IMR-90 (cell line): ENCODE data around the gene TTC31. TPM values are rescaled to one million over a fixed set of nuclear protein-coding genes. Genes with fewer than 3 reads are reported as not detected.
A peak's percentile ranks its signal among the peaks of the same experiment; 100 is the strongest.

Experiments used
- ATAC-seq: fragments of 200-7000 bp; cut with Tn5 transposase; 2 replicates; pipeline ENCODE4 v1.9.1; 2020; ENCODE audit warnings: low read depth, mild to moderate bottlenecking, moderate library complexity
- BruUV-seq: library from RNA; stranded (reverse); fragments of 400-500 nt; replicated peaks from 2 replicates; lab custom pipeline; 2021; lab: Mats Ljungman, UMichigan
- CTCF ChIA-PET: fragments of 300-600 bp; formaldehyde crosslinking; extraction: SDS; loops from one replicate; lab custom pipeline; 2021; ENCODE audit warnings: antibody characterized with exemption; lab: Yijun Ruan, JAX
- POLR2A ChIA-PET: fragments of 300-600 bp; sonication (Branson Sonifier 250); formaldehyde crosslinking; loops from one replicate; lab custom pipeline; 2022; ENCODE audit warnings: antibody characterized with exemption; ENCODE audit not compliant: unreplicated experiment; lab: Charles Lee
- DNase-seq: peaks from one replicate; pipeline ENCODE4 v3.0.0; 2013
- H2AFZ ChIP-seq: replicated peaks from 2 replicates; pipeline ENCODE3; 2013; ENCODE audit warnings: low read length, mild to moderate bottlenecking; ENCODE audit not compliant: poor library complexity
- H2AK5ac ChIP-seq: 2 replicates; pipeline ENCODE4 v1.6.1; 2013; ENCODE audit warnings: low read depth, low read length, inconsistent platforms
- H2AK9ac ChIP-seq: replicated peaks from 2 replicates; pipeline ENCODE3; 2013; ENCODE audit warnings: mild to moderate bottlenecking, low read depth, low read length, moderate library complexity; ENCODE audit not compliant: poor library complexity
- H2BK120ac ChIP-seq: 2 replicates; pipeline ENCODE4 v1.6.1; 2013; ENCODE audit warnings: low read depth, low read length, inconsistent platforms
- H2BK15ac ChIP-seq: 3 replicates; pipeline ENCODE4 v1.6.1; 2013; ENCODE audit warnings: low read depth, low read length, inconsistent platforms
- H2BK20ac ChIP-seq: 2 replicates; pipeline ENCODE4 v1.6.1; 2013; ENCODE audit warnings: low read depth, mild to moderate bottlenecking, inconsistent platforms, low read length, moderate library complexity
- H2BK5ac ChIP-seq: 2 replicates; pipeline ENCODE4 v1.6.1; 2013; ENCODE audit warnings: mild to moderate bottlenecking, low read depth, low read length, inconsistent platforms; ENCODE audit not compliant: poor library complexity, severe bottlenecking
- H3K14ac ChIP-seq: replicated peaks from 2 replicates; pipeline ENCODE4 v1.6.1; 2013; ENCODE audit warnings: low read depth, low read length, inconsistent platforms
- H3K18ac ChIP-seq: 2 replicates; pipeline ENCODE4 v1.6.1; 2013; ENCODE audit warnings: low read depth, low read length, control low read depth
- H3K23ac ChIP-seq: 2 replicates; pipeline ENCODE4 v1.6.1; 2013; ENCODE audit warnings: low read depth, low read length, inconsistent platforms
- H3K27ac ChIP-seq: 2 replicates; pipeline ENCODE4 v1.5.1; 2013; ENCODE audit warnings: mild to moderate bottlenecking, control low read depth, low read length; ENCODE audit not compliant: insufficient read depth
- H3K27me3 ChIP-seq: 2 replicates; pipeline ENCODE4 v1.6.1; 2013; ENCODE audit warnings: low read length; ENCODE audit not compliant: control insufficient read depth, insufficient read depth
- H3K36me3 ChIP-seq: 2 replicates; pipeline ENCODE4 v1.6.1; 2013; ENCODE audit warnings: low read length, mixed read lengths; ENCODE audit not compliant: control insufficient read depth, insufficient read depth
- H3K4ac ChIP-seq: 2 replicates; pipeline ENCODE4 v1.6.1; 2013; ENCODE audit warnings: low read depth, low read length, inconsistent platforms
- H3K4me1 ChIP-seq: 2 replicates; pipeline ENCODE4 v1.6.1; 2013; ENCODE audit warnings: low read length, mixed read lengths; ENCODE audit not compliant: control insufficient read depth, insufficient read depth
- H3K4me2 ChIP-seq: 2 replicates; pipeline ENCODE4 v1.6.1; 2013; ENCODE audit warnings: low read depth, mild to moderate bottlenecking, control low read depth, low read length, moderate library complexity
- H3K4me3 ChIP-seq: 2 replicates; pipeline ENCODE4 v1.5.1; 2013; ENCODE audit warnings: low read depth, mild to moderate bottlenecking, control low read depth, low read length, moderate library complexity; ENCODE audit not compliant: insufficient read depth
- H3K56ac ChIP-seq: 2 replicates; pipeline ENCODE4 v1.6.1; 2013; ENCODE audit warnings: low read length, inconsistent platforms; ENCODE audit not compliant: insufficient read depth; ENCODE audit errors: extremely low read depth
- H3K79me1 ChIP-seq, 2 experiments: 2 replicates each; pipeline ENCODE4 v1.6.1; 2013; ENCODE audit warnings: low read length in 2 of 2, inconsistent platforms in 1 of 2, low read depth in 1 of 2
- H3K9ac ChIP-seq: 2 replicates; pipeline ENCODE4 v1.6.1; 2013; ENCODE audit warnings: low read depth, low read length, control low read depth
- H3K9me1 ChIP-seq: 2 replicates; pipeline ENCODE4 v1.6.1; 2013; ENCODE audit warnings: low read length, inconsistent platforms; ENCODE audit not compliant: insufficient read depth
- H3K9me3 ChIP-seq: 2 replicates; pipeline ENCODE4 v1.6.1; 2013; ENCODE audit warnings: low read length; ENCODE audit not compliant: control insufficient read depth, insufficient read depth
- H4K20me1 ChIP-seq: 2 replicates; pipeline ENCODE4 v1.6.1; 2013; ENCODE audit warnings: low read length, inconsistent platforms; ENCODE audit not compliant: insufficient read depth
- H4K5ac ChIP-seq: 2 replicates; pipeline ENCODE4 v1.6.1; 2013; ENCODE audit warnings: mild to moderate bottlenecking, low read depth, low read length, control low read depth
- H4K8ac ChIP-seq, 2 experiments: 2 replicates each; pipeline ENCODE4 v1.6.1; 2013; ENCODE audit warnings: low read depth in 2 of 2, low read length in 2 of 2, control low read depth in 1 of 2, inconsistent platforms in 1 of 2
- H4K91ac ChIP-seq: 2 replicates; pipeline ENCODE4 v1.6.1; 2013; ENCODE audit warnings: low read depth, low read length, inconsistent platforms; ENCODE audit not compliant: insufficient read depth
- BHLHE40 ChIP-seq: fragments of 150-350 bp; IDR thresholded peaks from 2 replicates; pipeline ENCODE4 v1.6.1; 2016; ENCODE audit warnings: mild to moderate bottlenecking, low read depth, low read length
- CEBPB ChIP-seq: IDR thresholded peaks from 2 replicates; pipeline ENCODE4 v1.6.1; 2012; ENCODE audit warnings: low read depth, low read length, improper control_type of control experiment
- CTCF ChIP-seq: conservative IDR thresholded peaks from 2 replicates; pipeline ENCODE4 v1.5.1; 2012; ENCODE audit warnings: mild to moderate bottlenecking, low read depth, low read length, improper control_type of control experiment
- MAZ ChIP-seq: IDR thresholded peaks from 2 replicates; pipeline ENCODE4 v1.6.1; 2012; ENCODE audit warnings: low read depth, mild to moderate bottlenecking, low read length, improper control_type of control experiment, moderate library complexity, borderline replicate concordance
- MXI1 ChIP-seq: IDR thresholded peaks from 2 replicates; pipeline ENCODE4 v1.6.1; 2012; ENCODE audit warnings: low read depth, mild to moderate bottlenecking, low read length, moderate library complexity, borderline replicate concordance
- POLR2A ChIP-seq: IDR thresholded peaks from 2 replicates; pipeline ENCODE4 v1.6.1; 2012; ENCODE audit warnings: mild to moderate bottlenecking, low read depth, low read length
- RAD21 ChIP-seq: IDR thresholded peaks from 2 replicates; pipeline ENCODE4 v1.6.1; 2012; ENCODE audit warnings: low read length, improper control_type of control experiment
- SMC3 ChIP-seq: fragments of 150-350 bp; IDR thresholded peaks from 2 replicates; pipeline ENCODE4 v1.6.1; 2016; ENCODE audit warnings: low read depth, mild to moderate bottlenecking, antibody characterized with exemption, low read length, moderate library complexity
- WGBS, 2 experiments: methylation state at CpG; one replicate each; pipeline versions ENCODE4 v1.1.5 to v1.1.7; 2013; ENCODE audit warnings: missing lambda C conversion rate in 2 of 2; ENCODE audit not compliant: insufficient read length in 1 of 2; ENCODE audit errors: extremely low coverage in 2 of 2; 5-methylcytosine and 5-hydroxymethylcytosine counted together
- dilution Hi-C: fragments of 300-500 bp; cut with HindIII; formaldehyde crosslinking; loops from one replicate; pipeline ENCODE4 v1.14.3; 2018; ENCODE audit warnings: low sequenced_read_pairs; ENCODE audit not compliant: unreplicated experiment
- in situ Hi-C: fragments of 300-500 bp; cut with MboI; formaldehyde crosslinking; loops from 3 replicates; pipeline ENCODE4 v1.14.3; 2019; ENCODE audit warnings: low sequenced_read_pairs, inconsistent platforms, mixed read lengths
- intact Hi-C: fragments of 100-400 bp; cut with micrococcal nuclease; formaldehyde crosslinking; loops from 2 replicates; pipeline ENCODE4 v1.10.0; 2022
- polyA plus RNA-seq, 3 experiments: library from polyadenylated mRNA; depleted of rRNA; stranded (reverse); fragments of >200 nt; gene quantifications; 2 replicates each; pipeline ENCODE4 v1.2.3, GENCODE V29; 2012; ENCODE audit warnings: low replicate concordance in 1 of 3
- total RNA-seq: library from RNA; depleted of rRNA; stranded (reverse); fragments of >200 nt; gene quantifications from 2 replicates; pipeline ENCODE4 v1.2.3, GENCODE V29; 2012

The TTC31 gene
- total and polyA plus RNA-seq, 2 of the 4 experiments (the other 2 are of a cell fraction): 6.3 to 18.8 TPM

DNA sequence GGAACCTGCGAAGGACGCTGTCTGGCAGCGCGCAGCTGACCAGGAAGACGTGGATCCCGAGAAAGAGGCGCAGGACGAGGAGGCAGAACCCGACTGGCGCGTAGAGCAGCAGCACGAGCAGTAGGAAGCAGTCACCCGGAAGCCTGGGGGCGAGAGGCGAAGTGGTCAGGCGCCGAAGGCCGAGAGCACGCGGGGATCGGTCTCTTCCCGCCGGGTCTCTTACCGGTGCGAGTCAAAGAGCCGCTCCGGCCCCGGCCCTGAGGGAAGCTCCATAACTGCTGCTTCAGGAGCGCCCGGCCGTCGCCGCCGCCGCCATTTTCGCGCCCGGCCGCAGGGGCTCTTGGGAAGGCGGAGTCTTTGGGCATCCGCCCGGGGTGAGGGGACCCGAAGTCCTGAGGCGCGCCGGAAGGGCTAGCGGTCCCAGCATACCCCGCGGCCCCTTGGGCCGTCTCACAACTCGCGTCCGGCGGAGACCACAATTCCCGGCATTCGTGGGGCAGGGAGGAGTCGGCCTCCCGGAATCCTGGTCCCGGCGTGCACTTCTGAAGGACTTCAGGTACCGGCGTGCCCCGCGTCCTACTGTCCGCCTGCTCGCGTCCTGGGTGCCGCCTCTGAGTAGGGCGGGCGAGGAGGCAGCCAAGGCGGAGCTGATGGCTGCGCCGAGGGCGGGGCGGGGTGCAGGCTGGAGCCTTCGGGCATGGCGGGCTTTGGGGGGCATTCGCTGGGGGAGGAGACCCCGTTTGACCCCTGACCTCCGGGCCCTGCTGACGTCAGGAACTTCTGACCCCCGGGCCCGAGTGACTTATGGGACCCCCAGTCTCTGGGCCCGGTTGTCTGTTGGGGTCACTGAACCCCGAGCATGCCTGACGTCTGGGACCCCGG is 46.7 kb downstream of the TTC31 start, which contains the start of the genes AUP1 and HTRA2:
Gene AUP1 (minus strand): TSS at position 350 of the 882 bp plus-strand sequence. CDS start 77 bp downstream, at position 273.
Gene HTRA2 (plus strand): TSS at position 577 of the 882 bp plus-strand sequence. CDS start 74 bp downstream, at position 651.
- Histone ChIP-seq H3K27ac (peak within 1 kb of the TSS; percentile 85), H3K79me1 (peaks cover 32 to 57% of the 10 kb centered on the region in 2 experiments), H2AK9ac (peak within 1 kb of the TSS; percentile 100), H2BK120ac (peak within 1 kb of the TSS; percentile 77), H3K56ac (peak within 1 kb of the TSS; percentile 92), H3K18ac (peak within 1 kb of the TSS; percentile 9), H2AFZ (peak within 1 kb of the TSS; percentile 99), H2BK20ac (no peak within 1 kb of the TSS; the same call in 1 of the 2 replicates), H2BK15ac (peak within 1 kb of the TSS; percentile 10; the same call in 1 of the 3 replicates), H3K4me1 (peaks cover 12% of the 10 kb centered on the region), H3K9ac (peak within 1 kb of the TSS; percentile 93), H3K36me3 (peaks cover 44% of the 10 kb centered on the region), H3K23ac (peak within 1 kb of the TSS; percentile 92), H3K4ac (peak within 1 kb of the TSS; percentile 90), H3K9me3 (no peaks in the 10 kb centered on the region), H4K8ac (peak within 1 kb of the TSS; percentile 78 to 95), H4K91ac (peak within 1 kb of the TSS; percentile 79), H3K4me2 (peak within 1 kb of the TSS; percentile 95), H2AK5ac (peak within 1 kb of the TSS; percentile 96), H3K27me3 (no peaks in the 10 kb centered on the region), H3K9me1 (peaks cover 19% of the 10 kb centered on the region), H3K14ac (peak within 1 kb of the TSS; percentile 97), H3K4me3 (peak within 1 kb of the TSS; percentile 93), H2BK5ac (peak within 1 kb of the TSS; percentile 88), H4K20me1 (peaks cover 13% of the 10 kb centered on the region), H4K5ac (peak within 1 kb of the TSS; percentile 55)
- DNase-seq: peak; percentile 99
- TF ChIP-seq RAD21 (peak; percentile 6), CEBPB (no peak), CTCF (no peak), SMC3 (no peak), POLR2A (peak; percentile 93), BHLHE40 (0 out of 2 replicates have a peak, but pooled peaks have one; percentile 13), MXI1 (peak; percentile 93), MAZ (peak; percentile 67; the same call in 1 of the 2 replicates)
- WGBS, 2 experiments: 0% methylated on average over 42 of the region's 87 CpGs; no CpG with 5 or more reads in 1 of the 2 experiments
- CTCF ChIA-PET: interaction anchor here (0.6 kb wide), 1 partner anchor 55 kb away, joined by 4 read pairs; no protein-coding TSS in a partner anchor
- POLR2A ChIA-PET: interaction anchor here (0.5 to 0.6 kb wide), 2 partner anchors 56 to 121 kb away, joined by 4 read pairs; no protein-coding TSS in a partner anchor
- dilution Hi-C loops (no loop called here), intact Hi-C loops (loop anchor here (1.0 to 2.0 kb wide), 3 partner anchors 46 to 58 kb away; partner anchors contain the start of gene TTC31), in situ Hi-C loops (no loop called here)
- no TSS peak for BruUV-seq
- ATAC-seq: peak; percentile 93
